Caco-2 (cell line): ENCODE results near the gene KRT6C. TPM values are rescaled to one million over a fixed set of nuclear protein-coding genes. Genes with fewer than 3 reads are reported as not detected.

Experiments used
- BruUV-seq: library from RNA; stranded (reverse); fragments of 400-500 nt; replicated peaks from 2 replicates; lab custom pipeline; 2021; lab: Mats Ljungman, UMichigan
- CTCF ChIA-PET: fragments of 300-600 bp; sonication (Branson Sonifier 250); formaldehyde crosslinking; loops from one replicate; lab custom pipeline; 2022; ENCODE audit warnings: antibody characterized with exemption; lab: Charles Lee
- POLR2A ChIA-PET: fragments of 300-600 bp; sonication (Branson Sonifier 250); formaldehyde crosslinking; loops from one replicate; lab custom pipeline; 2022; ENCODE audit warnings: antibody characterized with exemption; lab: Charles Lee
- DNase-seq, 2 experiments: peaks; one replicate each; pipeline versions ENCODE4 v3.0.0 to v3.0.0-alpha.2; 2020 to 2022
- H3K27me3 ChIP-seq: replicated peaks from 2 replicates; pipeline ENCODE4 v1.6.0; 2011; ENCODE audit warnings: low read length; ENCODE audit not compliant: control insufficient read depth, insufficient read depth
- H3K36me3 ChIP-seq: 2 replicates; pipeline ENCODE4 v1.5.1; 2011; ENCODE audit warnings: low read length; ENCODE audit not compliant: control insufficient read depth, insufficient read depth
- H3K4me1 ChIP-seq: fragments of 250-450 bp; sonication (Bioruptor Pico); 2 replicates; pipeline ENCODE4 v1.5.1; 2020; ENCODE audit warnings: mild to moderate bottlenecking
- H3K4me3 ChIP-seq: 2 replicates; pipeline ENCODE4 v1.5.1; 2011; ENCODE audit warnings: low read depth, mild to moderate bottlenecking, control low read depth, low read length
- H3K9me3 ChIP-seq: fragments of 250-450 bp; sonication (Bioruptor Pico); 2 replicates; pipeline ENCODE4 v1.5.1; 2020; ENCODE audit warnings: mild to moderate bottlenecking, moderate library complexity
- H3K27ac Mint-ChIP-seq: one replicate; pipeline ENCODE4 v1.8.0; 2022; ENCODE audit warnings: mixed read lengths; ENCODE audit not compliant: unreplicated experiment
- H3K27me3 Mint-ChIP-seq: one replicate; pipeline ENCODE4 v1.8.0; 2022; ENCODE audit warnings: mixed read lengths; ENCODE audit not compliant: insufficient read depth, unreplicated experiment
- H3K36me3 Mint-ChIP-seq: one replicate; pipeline ENCODE4 v1.8.0; 2022; ENCODE audit warnings: mild to moderate bottlenecking, mixed read lengths; ENCODE audit not compliant: insufficient read depth, unreplicated experiment
- H3K4me1 Mint-ChIP-seq: one replicate; pipeline ENCODE4 v1.8.0; 2022; ENCODE audit warnings: low read depth, mixed read lengths; ENCODE audit not compliant: unreplicated experiment
- H3K4me3 Mint-ChIP-seq: one replicate; pipeline ENCODE4 v1.8.0; 2022; ENCODE audit warnings: mild to moderate bottlenecking, moderate library complexity, mixed read lengths; ENCODE audit not compliant: unreplicated experiment
- H3K9me3 Mint-ChIP-seq: one replicate; pipeline ENCODE4 v1.8.0; 2022; ENCODE audit warnings: mixed read lengths; ENCODE audit not compliant: unreplicated experiment
- intact Hi-C: fragments of 100-400 bp; cut with micrococcal nuclease; formaldehyde crosslinking; loops from one replicate; pipeline ENCODE4 v1.10.0; 2022; ENCODE audit not compliant: unreplicated experiment
- total RNA-seq: library from RNA; stranded (reverse); gene quantifications from 2 replicates; pipeline ENCODE4 v1.2.3, GENCODE V29; 2022
- TF ChIP-seq, protein P1 (sequence below), 2 experiments: fragments of 200-600 bp in 1 of 2; IDR thresholded peaks; 1 replicate in 1 of 2; 2 replicates in 1 of 2; pipeline versions ENCODE4 v1.5.1 to v1.8.0; 2011 to 2022; ENCODE audit warnings: antibody characterized with exemption in 1 of 2, control low read depth in 1 of 2, inconsistent platforms in 1 of 2, low read depth in 1 of 2, low read length in 1 of 2, mild to moderate bottlenecking in 1 of 2, moderate library complexity in 1 of 2; ENCODE audit not compliant: insufficient read depth in 1 of 2, severe bottlenecking in 1 of 2, unreplicated experiment in 1 of 2

Gene KRT6C
- total RNA-seq, 1 experiment from 2014 or later, result not detected

DNA sequence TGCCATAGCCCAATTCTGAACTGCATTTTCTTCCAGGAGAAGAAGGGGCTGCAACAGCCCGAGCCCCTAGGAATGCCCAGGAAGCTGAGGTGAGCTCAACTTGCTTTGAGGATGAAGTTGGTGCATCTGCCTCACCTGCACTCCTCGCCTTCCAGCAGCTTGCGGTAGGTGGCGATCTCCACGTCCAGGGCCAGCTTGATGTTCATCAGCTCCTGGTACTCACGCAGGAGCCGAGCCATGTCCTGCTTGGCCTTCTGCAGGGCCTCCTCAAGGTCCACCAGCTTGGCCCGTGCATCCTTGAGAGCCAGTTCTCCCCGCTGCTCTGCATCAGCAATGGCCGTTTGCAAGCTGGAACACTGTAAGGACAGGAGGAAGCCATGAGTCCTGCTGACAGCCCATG, 45.5 kb downstream of the KRT6C start:
- ChIA-PET CTCF (interaction anchor here (1.2 to 4.3 kb wide), 2 partner anchors 13 to 32 kb away, joined by 5 to 11 read pairs; no protein-coding TSS in a partner anchor), POLR2A (no interaction called here)
- Mint-ChIP-seq H3K27me3 (peaks cover 9% of the 10 kb centered on the region), H3K4me1 (peaks cover 6% of the 10 kb centered on the region), H3K9me3 (no peaks in the 10 kb centered on the region), H3K4me3 (no peak overlapping the region), H3K27ac (no peak overlapping the region), H3K36me3 (no peaks in the 10 kb centered on the region)
- Histone ChIP-seq H3K4me1 (peaks cover 6% of the 10 kb centered on the region; the same call in 1 of the 2 replicates), H3K36me3 (no peaks in the 10 kb centered on the region), H3K27me3 (no peaks in the 10 kb centered on the region), H3K9me3 (no peaks in the 10 kb centered on the region), H3K4me3 (no peak overlapping the region)
- intact Hi-C loops, result no loop called here
- no TSS peak for BruUV-seq
- TF ChIP-seq, protein P1, sequence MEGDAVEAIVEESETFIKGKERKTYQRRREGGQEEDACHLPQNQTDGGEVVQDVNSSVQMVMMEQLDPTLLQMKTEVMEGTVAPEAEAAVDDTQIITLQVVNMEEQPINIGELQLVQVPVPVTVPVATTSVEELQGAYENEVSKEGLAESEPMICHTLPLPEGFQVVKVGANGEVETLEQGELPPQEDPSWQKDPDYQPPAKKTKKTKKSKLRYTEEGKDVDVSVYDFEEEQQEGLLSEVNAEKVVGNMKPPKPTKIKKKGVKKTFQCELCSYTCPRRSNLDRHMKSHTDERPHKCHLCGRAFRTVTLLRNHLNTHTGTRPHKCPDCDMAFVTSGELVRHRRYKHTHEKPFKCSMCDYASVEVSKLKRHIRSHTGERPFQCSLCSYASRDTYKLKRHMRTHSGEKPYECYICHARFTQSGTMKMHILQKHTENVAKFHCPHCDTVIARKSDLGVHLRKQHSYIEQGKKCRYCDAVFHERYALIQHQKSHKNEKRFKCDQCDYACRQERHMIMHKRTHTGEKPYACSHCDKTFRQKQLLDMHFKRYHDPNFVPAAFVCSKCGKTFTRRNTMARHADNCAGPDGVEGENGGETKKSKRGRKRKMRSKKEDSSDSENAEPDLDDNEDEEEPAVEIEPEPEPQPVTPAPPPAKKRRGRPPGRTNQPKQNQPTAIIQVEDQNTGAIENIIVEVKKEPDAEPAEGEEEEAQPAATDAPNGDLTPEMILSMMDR (IDR thresholded peaks at IDR 0.05; ENCODE audit: insufficient read depth in 1 of 2, low read depth in 1 of 2, low read length in 1 of 2, severe bottlenecking in 1 of 2, unreplicated experiment in 1 of 2), result no peak
- no peak for DNase-seq

DNA sequence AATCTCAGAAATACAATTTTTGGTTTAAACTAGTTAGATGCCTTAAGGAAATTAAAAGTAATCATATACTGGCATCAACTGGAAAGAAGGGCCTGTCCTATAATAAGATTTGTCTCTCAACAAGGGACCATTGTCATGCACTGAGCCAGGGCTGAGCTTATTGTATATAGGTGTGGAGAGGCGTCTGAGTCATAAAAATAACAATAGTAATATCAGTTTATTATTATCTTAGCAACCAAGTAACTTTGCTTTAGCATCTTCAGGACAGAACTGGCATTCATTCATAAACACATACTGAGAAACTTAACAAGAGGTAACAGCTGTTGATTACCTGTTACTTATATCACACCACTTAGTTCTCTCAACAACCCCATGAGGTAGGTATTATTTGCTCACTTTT, 46.5 kb downstream of the KRT6C start:
- TF ChIP-seq, protein P1 (IDR thresholded peaks at IDR 0.05; ENCODE audit: insufficient read depth in 1 of 2, low read depth in 1 of 2, low read length in 1 of 2, severe bottlenecking in 1 of 2, unreplicated experiment in 1 of 2), result no peak
- Histone ChIP-seq H3K4me1 (peaks cover 6% of the 10 kb centered on the region; the same call in 1 of the 2 replicates), H3K9me3 (no peaks in the 10 kb centered on the region), H3K27me3 (no peaks in the 10 kb centered on the region), H3K4me3 (no peak overlapping the region), H3K36me3 (no peaks in the 10 kb centered on the region)
- BruUV-seq, result no TSS peak
- Mint-ChIP-seq H3K4me1 (peaks cover 6% of the 10 kb centered on the region), H3K9me3 (no peaks in the 10 kb centered on the region), H3K36me3 (no peaks in the 10 kb centered on the region), H3K27ac (no peak overlapping the region), H3K27me3 (peaks cover 4% of the 10 kb centered on the region), H3K4me3 (no peak overlapping the region)
- intact Hi-C loops, result no loop called here
- no peak for DNase-seq
- POLR2A ChIA-PET, result no interaction called here
- CTCF ChIA-PET, result interaction anchor here (1.2 to 4.3 kb wide), 2 partner anchors 14 to 31 kb away, joined by 5 to 11 read pairs; no protein-coding TSS in a partner anchor

GRCh38 chr12:52426034-52426433, 47.6 kb downstream of the KRT6C start:
- Mint-ChIP-seq H3K27ac (no peak overlapping the region), H3K9me3 (no peaks in the 10 kb centered on the region), H3K4me3 (no peak overlapping the region), H3K36me3 (no peaks in the 10 kb centered on the region), H3K4me1 (peaks cover 6% of the 10 kb centered on the region), H3K27me3 (peaks cover 4% of the 10 kb centered on the region)
- no TSS peak for BruUV-seq
- no peak for DNase-seq
- intact Hi-C loops, result no loop called here
- Histone ChIP-seq H3K27me3 (no peaks in the 10 kb centered on the region), H3K9me3 (no peaks in the 10 kb centered on the region), H3K4me1 (peaks cover 6% of the 10 kb centered on the region; the same call in 1 of the 2 replicates), H3K36me3 (no peaks in the 10 kb centered on the region), H3K4me3 (no peak overlapping the region)
- CTCF ChIA-PET, result no interaction called here
- POLR2A ChIA-PET, result no interaction called here
- TF ChIP-seq, protein P1 (IDR thresholded peaks at IDR 0.05; ENCODE audit: insufficient read depth in 1 of 2, low read depth in 1 of 2, low read length in 1 of 2, severe bottlenecking in 1 of 2, unreplicated experiment in 1 of 2), result no peak
